ENCODE measurements around the gene SUMO2.
"Not testable (repeated sequence)": the region's sequence is repeated elsewhere in the genome, so short reads cannot be mapped to it uniquely, and the experiment has no call there.

Gene SUMO2

DNA sequence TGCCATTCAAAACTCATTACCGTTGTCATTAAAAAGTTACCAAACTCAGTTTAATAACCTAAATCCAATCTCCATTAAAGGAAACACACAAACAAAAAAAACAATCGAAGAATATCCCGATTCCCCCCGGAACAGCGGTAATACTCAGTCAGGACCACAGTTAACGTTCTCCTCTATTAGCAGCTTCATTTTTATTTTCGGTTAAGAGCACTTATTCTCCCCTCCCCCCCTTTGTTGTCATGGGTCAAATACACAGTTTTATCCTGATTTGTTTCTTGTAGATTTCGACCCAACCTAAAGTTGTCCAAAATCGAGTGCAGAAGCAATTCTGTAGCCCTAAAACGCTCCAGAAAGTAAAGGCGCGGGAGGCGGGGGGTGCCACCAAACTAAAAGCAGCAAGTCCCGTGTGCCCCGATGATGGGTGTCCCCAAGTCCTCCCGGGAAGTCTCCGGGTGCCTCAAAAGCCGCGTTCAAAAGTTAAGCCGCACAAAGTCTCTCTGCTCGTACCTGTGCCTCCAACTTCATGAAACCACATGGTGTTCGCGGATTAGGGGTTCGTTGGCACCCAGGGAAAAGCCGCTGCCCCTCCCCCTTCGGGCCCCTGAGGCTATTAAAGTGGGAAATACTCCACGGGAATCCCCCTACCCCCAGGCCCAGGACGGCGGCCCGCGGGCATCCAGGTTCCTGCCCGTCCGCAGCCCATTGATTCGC lies 996 bp downstream of the SUMO2 start:
- DNase-seq = no peak

GRCh38 chr17:75181110-75181509 lies 1.6 kb downstream of the SUMO2 start:
- DNase-seq = no peak

DNA sequence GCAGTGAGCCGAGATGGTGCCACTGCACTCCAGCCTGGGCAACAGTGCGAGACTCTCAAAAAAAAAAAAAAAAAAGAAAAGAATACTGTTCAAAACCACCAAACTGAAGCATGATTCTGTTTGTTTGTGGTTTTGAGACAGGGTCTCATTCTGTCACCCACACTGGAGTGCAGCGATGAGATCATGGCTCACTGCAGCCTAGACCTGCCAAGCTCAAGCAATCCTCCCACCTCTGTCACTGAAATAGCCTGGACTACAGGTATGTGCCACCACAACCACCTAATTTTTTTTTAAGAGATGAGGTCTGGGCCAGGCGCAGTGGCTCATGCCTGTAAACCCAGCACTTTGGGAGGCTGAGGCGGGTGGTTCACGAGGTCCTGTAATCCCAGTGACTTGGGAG lies 4.3 kb downstream of the SUMO2 start:
- no peak for DNase-seq

GRCh38 chr17:75176625-75177024 lies 6.1 kb downstream of the SUMO2 start:
- DNase-seq = no peak

- no peak for DNase-seq
Observed at GRCh38 chr17:75174996-75175395, 7.8 kb downstream of the SUMO2 start.

- DNase-seq = no peak
Observed at GRCh38 chr17:75173526-75173925, 9.2 kb downstream of the SUMO2 start.

DNA sequence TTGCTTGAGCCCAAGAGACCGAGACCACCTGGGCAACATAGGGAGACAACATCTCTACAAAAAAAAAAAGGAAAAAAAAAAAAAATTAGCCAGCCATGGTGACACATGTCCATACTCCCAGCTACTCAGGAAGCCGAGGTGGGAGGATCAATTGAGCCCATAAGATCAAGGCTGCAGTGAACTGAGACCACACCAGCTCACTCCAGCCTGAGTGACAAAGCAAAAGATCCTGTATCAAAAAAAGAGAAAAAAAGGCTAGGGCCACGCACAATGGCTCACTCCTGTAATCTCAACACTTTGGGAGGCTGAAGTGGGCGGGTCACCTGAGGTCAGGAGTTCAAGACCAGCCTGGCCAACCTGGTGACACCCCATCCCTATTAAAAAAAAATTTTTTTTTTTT lies 13.8 kb downstream of the SUMO2 start:
- no peak for DNase-seq

DNA sequence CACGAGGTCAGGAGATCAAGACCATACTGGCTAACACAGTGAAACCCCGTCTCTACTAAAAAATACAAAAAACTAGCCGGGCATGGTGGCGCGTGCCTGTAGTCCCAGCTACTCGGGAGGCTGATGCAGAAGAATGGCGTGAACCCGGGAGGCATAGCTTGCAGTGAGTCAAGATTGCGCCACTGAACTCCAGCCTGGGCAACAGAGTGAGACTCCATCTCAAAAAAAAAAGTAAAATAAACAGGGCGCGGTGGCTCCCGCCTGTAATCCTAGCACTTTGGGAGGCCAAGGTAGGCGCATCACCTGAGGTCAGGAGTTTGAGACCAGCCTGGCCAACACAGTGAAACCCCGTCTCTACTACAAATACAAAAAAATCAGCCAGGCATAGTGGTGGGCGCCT lies 18.2 kb downstream of the SUMO2 start:
- DNase-seq = not testable (repeated sequence)

- DNase-seq = no peak
Observed at GRCh38 chr17:75163074-75163473, 19.7 kb downstream of the SUMO2 start.

DNA sequence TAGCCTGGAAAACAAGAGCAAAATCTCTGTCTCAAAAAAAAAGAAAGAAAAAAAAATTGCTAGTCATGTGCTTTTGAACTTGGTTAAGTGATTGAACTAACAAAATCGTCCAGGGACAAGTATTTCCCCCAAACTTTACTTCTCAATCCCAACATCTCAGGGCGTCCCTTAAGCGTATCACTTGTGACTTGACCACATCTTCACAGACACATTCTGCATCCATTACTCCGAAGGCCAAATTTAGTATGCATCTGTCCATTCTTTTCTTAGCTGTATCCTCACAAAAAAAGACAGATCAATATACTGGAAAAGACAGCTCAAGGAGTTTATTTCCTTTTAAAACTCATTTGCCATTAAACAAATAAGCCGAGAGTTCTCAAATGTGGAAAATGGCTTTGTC lies 22.5 kb downstream of the SUMO2 start:
- no peak for DNase-seq

DNA sequence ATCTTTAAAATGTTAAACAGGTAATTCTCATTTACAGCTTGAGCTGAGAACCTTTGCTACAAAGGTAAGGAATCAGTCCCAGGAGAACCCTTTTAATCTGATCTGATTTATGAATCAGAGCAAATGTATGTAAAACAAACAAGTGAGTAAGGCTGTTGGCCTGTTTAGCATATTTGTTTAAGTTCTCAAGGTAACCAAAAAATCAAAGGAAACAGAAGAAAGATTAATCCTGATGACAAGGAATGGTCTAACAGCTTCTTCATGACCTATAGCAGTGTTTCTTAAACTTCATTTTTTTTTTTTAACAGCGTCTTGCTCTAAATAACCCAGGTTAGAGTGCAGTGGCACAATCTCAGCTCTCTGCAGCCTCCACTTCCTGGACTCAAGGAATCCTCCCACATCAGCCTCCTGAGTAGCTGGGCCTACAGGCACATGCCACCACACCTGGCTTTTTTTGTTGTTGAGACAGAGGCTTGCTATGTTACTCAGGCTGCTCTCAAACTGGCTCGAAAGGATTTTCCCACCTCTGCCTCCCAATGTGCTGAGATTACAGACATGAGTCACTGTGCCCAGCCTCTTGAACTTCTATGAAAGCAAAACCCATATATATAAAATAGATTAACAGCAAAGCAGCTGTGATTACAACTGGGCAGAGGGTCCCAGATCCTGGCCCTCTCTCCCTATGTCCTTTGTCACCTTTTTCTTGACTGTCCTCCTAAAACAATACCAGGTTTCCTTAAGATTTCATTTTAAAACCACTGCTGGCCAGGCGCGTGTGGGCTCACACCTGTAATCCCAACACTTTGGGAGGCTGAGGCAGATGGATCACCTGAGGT lies 23.3 kb downstream of the SUMO2 start:
- peak; percentile 82 for DNase-seq

GRCh38 chr17:75158480-75158879 lies 24.3 kb downstream of the SUMO2 start:
- DNase-seq = peak; percentile 62

- DNase-seq = peak; percentile 70
Observed at GRCh38 chr17:75155191-75155601, 27.6 kb downstream of the SUMO2 start.

DNA sequence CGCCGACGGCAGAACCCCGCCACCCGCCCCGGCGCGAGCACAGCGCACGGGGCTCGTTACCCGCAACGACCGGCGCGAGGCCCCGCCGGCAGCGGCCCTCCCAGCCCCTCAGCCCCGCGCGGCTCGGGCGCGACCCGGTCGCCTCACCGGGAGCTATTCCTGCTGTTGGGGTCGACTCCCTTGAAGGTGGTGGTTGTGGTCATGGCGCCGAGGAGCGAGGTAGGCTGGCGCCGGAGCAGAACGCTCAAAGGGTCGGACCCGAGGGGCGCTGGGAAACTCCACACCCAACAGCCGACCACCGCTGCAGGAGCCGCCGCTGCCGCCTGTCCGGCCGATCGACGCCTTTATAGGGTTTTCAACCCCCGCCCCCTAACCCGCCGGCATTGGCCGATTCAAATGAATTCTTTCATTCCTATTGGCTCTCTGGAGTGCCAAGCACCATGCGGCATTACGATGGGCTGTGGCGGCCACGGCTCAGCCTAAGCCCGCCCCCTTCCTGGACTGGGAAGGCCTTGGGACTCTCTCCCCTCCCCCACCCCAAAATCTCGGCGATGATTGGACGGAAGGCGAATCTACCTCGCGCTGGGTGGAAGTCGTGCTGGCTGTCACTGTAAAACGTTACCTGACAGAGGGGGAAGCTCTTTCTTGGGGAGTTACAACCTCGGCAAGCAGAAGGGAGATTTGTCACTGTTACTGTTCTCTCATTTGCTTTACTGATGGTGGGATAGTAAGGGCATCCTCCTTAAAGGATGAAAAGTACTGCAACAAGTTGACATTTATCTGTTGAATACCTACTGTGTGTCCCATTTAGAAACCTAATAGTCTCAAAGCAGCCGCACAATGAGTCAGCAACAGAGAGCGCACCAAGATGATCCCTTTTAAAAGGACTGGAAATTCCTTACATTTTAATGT lies 28.3 kb downstream of the SUMO2 start, which contains the start of gene JPT1:
Gene JPT1, minus strand, starts transcription at position 318 of the 912 bp plus-strand sequence. Its CDS starts 115 bp downstream, at position 203.
- peak; percentile 100 for DNase-seq

- DNase-seq = peak; percentile 69
Observed at GRCh38 chr17:75153780-75154194, 29.0 kb downstream of the SUMO2 start.

- peak; percentile 78 for DNase-seq
Observed at GRCh38 chr17:75152922-75153779, 29.6 kb downstream of the SUMO2 start.

- no peak for DNase-seq
Observed at GRCh38 chr17:75152523-75152921, 30.2 kb downstream of the SUMO2 start.

DNA sequence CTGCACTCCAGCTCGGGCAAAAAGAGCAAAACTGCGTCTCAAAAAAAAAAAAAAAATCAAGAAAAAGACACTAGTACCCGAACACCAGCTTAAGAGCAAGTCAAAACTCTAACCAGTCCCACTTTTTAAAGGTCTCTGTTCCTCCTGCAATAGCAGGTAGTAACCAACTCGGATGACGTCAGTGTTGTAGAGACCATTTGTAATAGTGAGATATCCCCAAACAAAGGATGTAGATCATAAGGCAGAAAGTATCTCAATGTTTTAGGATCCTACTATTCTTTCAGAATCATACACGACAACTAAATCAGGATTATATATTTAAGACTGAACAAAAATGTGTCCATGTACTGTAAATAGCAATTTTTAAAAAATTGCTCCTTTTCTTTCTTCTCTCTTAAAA lies 30.8 kb downstream of the SUMO2 start:
- no peak for DNase-seq

GRCh38 chr17:75147878-75148546 lies 34.7 kb downstream of the SUMO2 start:
- DNase-seq = no peak

DNA sequence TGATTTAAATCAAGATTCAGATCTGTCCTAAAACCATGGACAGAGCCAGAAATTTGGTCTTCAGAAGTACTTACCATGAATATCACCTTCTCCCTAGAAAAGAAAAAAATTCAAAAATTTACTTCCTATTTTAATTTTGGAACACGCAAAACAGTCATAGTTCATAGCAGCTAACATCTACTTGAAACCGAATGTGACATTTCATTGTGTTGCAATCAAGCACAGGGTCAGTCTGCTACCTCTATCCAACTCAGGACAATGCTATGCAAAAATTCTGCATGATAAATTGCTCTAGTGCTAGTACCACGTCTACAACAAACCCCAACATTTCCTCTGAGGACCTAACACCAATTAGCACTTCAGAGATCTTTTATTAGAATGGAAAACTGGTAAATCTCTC lies 36.2 kb downstream of the SUMO2 start:
- DNase-seq = no peak

DNA sequence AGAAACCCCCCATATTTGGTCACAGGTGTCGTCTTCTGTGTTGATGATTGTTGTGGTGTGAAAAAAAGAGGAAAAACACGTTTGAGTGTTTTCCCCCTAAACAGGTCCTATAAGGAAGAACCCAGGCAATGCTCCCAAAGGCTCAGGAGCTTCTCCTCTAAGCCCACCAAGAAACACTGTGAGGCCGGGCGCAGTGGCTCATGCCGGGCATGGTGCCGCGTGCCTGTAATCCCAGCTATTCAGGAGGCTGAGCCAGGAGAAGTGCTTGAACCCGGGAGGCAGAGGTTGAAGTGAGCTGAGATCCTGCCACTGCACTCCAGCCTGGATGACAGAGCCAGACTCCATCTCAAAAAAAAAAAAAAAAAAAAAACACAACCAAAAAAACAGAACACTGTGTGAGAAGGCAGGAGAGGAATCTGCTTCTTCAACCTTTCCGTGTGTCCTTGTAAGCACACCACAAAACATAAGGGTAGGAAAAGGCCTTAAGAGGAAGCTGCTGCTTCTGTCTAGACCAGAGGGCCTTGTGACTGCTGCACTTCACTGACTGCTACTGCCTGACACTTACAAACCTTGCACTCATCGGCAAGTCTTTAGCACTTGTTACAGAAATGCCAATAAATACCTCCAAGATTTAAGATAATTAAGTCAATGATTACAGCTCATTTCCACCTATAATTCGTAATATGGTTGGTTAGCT lies 37.8 kb downstream of the SUMO2 start:
- no peak for DNase-seq

All from islet precursor cell (in vitro differentiated cells).